Kidney glomerular epithelial cell (primary cell): ENCODE results near the gene CPLX1.
A peak's percentile ranks its signal among the peaks of the same experiment; 100 is the strongest.
"Not testable (repeated sequence)": the region's sequence is repeated elsewhere in the genome, so short reads cannot be mapped to it uniquely, and the experiment has no call there.

ENCODE experiments used
- DNase-seq: peaks from one replicate; lab custom pipeline; 2025; lab: John Stamatoyannopoulos, UW

CPLX1 gene

DNA sequence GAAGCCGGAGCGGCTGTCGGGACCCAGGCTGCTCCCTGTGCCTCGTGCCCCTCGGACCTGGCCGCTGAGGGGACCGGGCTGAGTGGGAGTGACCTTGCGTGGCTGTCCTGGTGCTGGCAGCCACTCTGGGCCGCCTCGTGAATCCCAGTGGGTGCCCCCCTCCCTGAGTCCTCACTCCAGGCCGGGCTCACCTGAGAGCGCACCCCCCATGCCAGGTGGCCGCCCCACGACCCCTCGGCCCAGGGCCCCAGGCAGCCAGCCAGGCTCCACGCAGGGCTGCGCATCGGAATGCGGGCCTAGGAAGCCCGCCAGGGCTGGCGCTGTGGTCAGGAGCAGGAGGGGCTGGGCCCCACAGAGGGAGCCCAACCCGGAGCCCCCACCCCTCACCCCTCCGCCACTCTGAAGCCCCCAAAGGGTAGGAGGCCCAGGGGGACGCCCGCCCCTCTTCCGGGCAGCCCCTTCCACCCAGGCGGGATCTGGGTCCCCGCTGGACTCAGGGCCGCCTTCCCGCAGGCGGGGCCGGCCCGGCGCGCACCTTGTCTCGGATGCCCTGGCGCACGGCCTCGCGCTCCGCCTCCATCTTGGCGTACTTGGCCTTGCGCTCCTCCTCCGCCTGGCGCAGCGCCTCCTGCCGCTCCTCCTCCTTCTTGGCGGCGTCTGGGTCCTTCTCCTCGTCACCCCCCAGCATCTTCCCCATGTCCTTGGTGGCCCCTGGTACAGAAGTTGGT lies 33.9 kb downstream of the CPLX1 start:
- no peak for DNase-seq

DNA sequence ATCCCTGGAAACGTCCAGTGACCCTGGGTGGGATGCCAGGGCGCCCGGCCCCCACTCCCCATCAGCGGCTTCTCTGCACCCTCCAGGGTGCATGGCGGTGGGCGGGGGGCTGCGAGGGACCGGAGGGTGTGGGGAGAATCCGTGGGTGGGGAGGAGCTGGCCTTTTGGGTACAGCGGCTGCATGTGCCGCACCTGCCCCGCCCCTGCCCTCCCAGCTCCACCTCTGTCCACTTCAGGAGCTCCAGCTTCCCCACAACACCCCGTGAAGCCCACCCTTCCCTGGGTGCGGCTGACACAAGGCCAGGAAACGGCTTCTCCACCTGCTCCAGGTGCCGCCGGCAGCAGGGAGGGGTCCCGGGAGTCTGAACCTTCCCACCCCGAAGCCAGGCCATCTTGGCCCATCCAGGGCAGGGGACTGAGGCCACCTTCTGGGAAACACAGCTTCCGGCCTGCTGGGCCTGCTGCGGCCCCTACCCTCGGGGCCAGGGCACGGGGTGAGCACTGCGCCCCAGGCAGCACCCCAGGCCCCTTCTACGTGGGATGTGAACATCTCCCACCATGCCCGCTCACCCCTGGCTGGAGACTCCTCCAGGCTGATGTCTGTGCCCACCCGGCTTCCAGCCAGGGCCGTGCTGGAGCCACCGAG lies 34.6 kb downstream of the CPLX1 start:
- DNase-seq: no peak

DNA sequence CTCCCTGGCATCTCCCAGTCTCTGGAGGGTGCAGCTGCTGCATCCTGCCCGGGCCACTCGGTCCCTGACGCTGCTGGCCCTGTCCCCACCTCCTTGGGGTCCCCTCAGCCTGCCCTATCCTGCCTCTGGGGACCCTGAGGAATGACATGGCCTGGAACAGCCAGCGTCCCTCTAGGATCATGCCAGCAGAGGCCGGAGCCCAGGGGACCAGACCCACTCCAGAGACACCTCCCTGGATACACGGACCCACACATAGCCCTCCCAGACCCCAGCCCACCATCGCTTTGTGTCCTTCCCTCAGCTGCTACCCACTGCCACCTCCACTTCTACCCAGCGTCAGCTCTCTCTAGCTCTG lies 35.5 kb downstream of the CPLX1 start:
- no peak for DNase-seq

DNA sequence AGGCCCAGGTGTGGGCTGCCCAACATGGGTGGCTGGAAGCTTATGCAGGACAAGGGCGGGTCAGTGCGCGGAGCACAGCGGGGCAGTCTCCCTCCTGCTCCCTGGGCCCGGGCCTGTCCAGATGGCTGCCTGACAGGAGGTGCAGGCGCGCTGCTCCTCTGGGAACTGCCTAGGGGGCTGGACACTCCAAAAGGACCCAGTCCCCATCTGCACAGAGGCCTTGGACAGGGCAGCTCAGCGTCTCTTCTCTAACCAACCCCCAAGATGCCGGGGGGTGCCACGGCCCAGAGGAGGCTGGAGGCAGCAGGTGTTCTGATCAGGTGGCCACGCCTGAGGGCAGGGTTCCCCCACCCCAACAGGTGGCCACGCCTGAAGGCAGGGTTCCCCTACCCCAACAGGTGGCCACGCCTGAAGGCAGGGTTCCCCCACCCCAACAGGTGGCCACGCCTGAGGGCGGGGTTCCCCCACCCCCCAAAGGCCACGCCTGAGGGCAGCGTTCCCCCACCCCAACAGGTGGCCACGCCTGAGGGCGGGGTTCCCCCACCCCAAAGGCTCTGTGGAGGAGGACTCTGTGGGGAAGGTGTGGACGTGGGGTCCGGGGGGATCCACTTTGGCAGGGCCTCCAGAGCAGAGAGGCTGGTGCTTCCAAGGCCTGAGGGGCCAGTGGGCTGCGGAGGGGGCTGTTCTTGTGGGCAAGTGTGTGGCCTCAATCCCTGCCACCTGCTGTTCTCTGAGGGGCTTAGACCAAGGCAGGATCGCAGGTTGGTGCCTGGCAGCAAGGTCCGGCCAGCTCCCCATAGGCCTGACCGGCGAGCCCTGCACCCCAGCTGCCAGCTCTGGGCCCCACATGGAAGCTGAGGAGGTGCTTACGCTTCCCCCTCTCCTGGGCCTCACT lies 36.1 kb downstream of the CPLX1 start:
- DNase-seq: no peak

DNA sequence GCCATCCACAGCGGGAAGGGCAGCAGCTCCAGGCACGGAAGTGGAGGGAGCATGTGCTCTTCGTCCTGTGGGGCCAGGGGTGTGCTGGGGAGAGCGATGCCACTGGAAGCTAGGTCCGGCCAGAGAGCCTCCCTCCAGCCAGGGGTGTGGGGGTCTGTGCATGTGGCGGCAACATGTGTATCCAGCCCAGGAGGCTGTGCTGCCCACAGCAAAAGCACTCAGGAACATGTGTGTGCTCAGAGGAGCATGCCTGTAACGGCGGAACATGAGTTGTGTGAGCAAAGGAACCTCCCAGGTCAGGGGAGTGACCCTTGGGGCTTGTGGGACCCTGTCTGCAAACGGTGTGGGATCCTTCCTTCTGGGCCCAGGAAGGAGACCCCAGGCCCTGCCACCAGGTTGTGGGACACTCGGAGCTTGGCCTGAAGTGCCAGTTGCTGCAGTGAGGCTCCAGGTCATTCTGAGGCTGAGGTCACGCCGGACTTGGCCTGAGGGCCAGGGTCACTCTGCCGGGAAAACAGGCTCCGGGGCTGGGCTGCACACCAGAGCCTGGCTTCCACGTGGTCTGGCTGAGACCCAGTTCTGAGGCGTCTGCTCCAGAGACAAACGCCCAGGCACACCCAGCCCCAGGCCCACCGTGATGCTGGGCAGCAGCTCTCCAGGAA lies 37.2 kb downstream of the CPLX1 start:
- DNase-seq: no peak

DNA sequence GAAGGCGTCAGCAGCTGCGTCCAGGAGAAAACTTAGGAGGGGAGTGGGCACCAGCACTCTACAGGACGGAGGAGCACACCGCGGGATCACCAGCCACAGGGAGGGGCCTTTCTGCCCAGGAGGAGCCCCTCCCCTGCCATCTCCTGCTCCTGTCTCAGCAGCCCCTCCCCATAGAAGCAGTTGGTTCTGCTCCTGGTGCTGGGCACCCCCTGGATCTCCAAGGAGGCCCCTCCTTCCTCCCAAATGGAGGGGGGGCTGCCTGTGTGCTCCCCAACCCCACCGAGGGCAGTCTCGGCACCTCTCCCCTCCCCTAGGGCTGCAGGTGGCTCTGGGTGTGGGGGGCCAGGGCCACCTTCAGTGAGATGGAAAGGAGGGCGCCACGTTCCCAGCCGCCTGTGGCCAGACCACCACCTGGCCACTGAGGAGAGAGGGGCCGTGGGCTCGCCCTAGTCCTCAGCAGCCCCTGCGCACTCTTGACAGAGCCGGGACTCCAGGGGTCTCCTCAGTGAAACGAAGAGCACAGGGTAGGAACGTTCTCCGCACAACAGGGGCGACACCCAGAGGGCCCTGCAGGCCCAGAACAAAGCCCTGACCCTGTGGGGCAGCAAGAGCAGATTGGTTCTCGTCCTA lies 37.8 kb downstream of the CPLX1 start:
- DNase-seq: no peak

DNA sequence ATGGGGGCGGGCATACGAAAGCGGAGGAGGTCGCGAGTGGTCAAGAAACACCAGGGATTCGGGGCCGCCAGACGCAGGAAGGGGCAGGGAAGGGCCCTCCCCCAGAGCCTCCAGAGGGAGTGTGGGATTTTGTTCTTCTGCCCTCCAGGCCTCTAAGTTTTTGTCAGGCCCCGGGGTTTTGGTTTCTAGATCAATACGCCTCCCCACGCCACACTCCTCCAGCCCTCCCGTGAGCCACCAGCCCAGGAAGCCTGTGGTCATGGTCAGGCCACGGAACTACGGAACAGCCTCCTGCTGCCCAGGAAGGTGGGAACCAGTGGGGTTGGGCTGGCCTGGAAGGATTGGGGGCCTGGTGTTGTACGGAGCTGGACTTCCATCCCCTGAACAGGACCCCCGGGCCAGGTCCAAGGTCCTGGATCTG lies 38.4 kb downstream of the CPLX1 start:
- no peak for DNase-seq

DNA sequence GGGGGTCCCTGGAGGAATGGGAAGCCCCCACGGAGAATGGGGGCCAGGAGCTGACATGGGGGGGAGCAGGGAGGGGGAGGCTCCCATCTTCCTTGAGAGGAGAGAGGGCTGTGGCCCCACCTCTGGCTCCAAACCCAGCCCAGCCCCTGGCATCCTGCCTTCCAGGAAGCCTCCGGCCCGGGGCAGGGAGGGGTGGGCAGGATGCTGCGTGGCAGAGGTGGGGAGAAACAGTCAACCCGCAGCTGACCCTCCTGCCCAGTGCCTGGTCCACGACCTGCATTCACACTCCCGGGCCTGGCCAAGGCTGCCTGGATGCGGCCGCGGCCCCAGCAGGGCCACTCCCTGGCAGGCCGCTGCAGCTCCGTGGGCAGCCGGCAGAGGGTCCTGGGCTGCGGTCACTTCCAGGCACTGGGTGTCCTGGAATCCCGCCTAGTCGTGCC lies 39.0 kb downstream of the CPLX1 start:
- no peak for DNase-seq

DNA sequence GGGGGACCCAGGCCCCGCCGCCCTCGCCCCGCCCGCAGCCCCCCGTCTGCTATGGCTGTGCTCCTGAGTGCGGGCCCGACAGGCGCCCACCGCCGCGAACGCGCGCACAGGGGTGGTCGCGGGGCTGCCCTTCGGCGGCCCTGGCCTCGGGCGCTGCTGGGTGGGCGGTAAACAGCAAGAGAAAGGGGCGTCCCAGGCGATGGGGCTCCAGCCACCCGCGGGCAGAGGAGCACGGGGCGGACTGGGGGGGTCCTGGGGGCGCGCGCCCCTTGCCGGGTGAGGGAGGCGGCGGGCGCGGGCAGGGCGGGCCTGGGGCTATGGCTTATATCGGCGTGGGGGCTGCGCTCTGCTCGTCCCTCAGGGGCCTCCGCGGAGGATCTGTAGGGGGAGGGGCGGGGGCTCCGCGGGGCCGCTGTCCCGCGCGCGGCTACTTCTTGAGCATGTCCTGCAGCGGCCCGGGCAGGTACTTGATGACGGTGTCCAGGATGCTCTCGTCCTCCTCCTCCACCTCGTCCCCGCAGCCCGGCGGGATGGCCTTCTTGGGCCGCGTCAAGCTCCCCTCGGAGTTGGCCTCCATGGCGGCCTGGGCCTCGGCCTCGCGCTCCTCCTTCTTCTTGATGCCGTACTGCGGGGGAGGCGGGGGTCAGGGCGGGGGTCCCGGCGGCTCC lies 39.7 kb downstream of the CPLX1 start:
- no peak for DNase-seq

DNA sequence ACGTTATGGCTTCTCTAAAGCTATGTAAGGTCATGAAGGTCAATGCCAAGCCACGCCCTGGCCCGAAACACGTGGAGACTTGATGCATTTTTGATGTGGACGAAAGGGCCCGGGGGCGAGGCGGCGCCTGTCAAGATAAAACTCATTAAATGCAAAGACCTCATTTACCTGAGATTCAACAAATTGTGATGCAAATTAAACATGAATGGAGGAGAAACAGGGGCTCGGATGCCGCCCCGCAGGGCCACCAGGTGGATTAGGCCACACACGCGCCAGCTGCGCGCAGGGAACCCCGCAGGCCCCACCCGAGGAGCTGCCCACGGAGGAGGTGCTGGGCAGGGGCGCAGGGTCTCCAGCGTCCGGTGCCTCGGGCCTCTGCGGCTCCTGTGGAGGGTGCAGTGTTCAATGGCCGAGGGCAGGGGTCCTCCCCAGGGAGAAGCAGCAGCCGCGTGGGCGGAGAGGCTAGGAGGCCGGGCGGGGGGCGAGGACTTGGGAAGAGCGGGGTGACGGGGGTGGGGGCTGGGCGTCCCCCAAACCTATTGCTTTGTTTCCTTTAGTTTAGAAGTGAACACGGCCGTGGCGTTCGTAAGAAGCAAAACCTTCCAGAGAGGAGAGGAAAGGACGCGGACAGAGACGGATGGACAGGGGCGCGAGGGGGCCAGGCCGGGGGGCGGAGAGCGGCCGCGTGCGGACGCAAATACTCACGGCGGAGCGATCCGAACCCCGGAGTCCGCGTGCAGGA lies 40.4 kb downstream of the CPLX1 start:
- no peak for DNase-seq

DNA sequence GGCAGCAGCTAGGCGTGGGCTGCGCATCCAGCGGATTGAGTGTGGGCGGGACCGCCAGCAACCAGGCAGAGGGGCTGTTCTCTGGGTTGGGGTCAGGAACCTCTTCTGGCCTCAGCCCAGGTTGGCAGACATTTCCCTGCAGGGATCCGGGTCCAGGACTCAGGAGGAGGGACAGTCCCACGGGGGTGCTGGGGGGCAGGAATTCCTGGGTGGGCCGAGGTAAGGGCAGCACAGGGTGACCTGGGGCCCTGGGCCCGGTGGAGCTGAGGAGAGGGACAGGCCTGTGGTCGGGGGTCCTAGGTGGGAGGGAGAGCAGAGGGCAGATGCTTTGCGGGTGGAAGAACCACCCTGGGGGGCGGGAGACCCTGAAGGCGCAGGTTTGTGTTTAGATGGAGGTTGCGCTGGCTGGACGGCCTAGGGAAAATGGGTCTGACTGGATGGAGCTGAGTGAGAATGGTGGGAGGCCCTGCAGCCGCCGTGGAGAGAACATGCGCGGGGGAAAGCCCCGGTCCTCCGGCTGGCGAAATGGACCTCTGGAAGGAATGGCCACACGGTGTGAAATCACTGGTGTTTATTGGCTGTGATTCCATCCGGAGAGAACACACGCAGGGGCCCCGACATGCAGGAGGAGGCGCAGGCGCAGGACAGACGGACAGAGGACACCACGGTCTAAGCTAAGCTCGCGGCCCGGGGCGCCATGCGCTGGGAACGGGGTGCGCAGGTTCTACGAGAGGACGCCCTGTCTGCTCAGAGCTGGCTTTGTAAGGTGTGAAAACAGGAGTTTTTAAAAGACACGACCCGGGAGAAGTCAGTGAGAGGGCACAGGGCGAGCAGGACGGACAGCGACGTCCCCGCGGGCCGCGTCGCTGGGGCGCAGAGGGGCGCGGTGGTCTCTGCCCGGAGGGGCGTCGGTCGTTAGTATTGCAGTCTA lies 41.3 kb downstream of the CPLX1 start:
- no peak for DNase-seq

DNA sequence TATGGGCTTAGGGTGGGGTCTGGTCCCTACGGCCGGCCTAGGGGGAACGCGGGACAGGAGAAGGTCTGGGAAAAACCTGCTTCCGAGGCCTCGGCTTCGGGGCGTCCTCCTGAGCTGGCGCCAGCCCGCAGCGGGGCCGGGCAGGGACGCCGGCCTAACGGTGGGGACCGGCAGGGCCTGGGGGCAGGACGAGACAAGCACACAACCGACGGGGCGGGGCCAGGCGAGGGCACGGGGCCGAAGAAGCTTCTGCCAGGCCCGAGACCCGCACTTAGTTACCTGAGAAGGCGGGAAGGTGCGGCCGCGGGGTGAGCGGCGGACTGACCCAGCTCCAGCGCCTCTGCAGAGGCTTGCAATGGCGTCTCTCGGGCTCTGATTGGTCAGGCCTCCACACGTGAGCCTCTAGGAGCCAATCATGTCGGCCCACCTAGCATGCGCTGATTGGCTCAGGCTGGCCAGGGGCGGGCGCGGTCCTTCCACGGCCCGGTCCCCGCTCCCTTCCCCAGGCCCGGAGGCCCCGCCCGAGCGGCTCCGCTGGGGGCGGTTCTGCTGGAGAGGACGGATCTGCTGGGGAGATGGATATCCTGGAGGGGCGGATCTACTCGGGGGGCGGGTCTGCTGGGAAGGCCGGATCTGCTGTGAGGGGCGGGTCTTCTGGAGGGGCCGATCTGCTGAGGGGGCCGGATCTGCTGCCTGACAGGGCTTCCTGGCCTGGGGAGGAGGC lies 44.3 kb downstream of the CPLX1 start:
- DNase-seq: peak; percentile 96

DNA sequence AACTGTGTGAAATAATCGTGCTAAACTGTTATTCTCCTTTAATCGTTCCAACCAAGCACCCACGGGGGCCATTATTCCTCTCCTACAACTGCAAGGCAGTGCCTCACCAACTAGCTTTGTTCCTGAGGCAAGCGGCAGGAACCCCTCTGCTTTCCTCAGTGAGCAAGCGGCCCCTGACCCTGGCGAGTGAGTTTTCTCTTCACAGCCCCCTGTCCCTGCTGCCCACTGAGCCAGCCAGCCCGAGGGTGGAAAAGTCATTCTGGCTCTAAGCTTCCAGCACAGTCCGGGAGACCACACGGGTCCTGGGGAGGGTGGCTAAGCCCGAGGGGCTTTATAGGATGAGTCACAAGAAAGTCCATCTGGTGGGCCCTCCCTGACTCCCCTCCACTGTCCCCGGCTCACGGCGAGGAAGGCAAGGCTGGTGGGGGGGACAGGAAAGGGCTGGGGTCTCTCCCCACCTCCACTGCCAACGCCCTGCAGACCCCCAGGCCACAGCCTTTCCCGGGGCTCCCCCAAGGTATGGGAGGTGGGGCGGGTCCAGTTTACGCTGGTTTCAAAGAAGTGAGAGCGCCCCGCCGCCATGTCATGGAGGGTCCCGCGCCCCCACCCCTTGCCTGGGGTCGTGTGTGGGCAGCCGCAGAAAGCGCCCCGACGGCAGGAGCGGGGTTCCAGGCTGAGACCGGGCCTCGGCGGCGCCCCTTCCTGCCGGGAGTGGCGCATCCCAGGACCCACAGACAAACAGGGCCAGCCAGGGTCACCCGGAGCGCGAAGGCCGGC lies 45.0 kb downstream of the CPLX1 start:
- no peak for DNase-seq

DNA sequence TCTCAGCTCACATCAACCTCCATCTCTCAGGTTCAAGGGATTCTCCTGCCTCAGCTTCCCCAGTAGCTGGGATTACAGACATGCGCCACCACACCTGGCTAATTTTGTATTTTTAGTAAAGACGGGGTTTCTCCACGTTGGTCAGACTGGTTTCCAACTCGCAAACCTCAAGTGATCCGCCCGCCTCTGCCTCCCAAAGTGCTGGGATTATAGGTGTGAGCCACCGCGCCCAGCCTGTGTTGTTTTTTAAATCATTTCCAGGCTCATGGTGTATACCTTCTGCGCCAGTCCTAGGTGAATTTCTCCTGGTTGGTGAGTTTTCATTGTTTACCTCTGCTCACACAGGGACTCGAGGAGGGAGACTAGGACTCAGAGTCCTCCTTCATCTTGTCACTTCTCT lies 45.7 kb downstream of the CPLX1 start:
- not testable (repeated sequence) for DNase-seq

DNA sequence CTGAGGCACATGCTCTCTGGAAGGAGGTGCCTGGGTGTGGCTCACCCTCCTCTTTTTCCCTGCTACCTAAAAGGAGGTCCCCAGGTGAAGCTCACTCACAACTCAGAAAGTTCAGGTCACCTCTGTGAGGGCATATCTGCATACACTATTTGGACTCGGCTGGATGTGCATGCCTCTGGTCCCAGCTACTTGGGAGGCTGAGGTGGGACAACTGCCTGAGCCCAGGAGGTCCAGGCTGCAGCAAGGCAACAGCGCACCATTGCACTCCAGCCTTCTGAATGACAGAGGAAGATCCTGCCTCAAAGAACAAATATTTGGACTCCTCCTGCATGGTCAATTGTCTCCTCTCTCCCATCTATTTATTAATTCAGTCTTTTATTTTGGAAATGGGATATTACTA lies 46.4 kb downstream of the CPLX1 start:
- DNase-seq: no peak

DNA sequence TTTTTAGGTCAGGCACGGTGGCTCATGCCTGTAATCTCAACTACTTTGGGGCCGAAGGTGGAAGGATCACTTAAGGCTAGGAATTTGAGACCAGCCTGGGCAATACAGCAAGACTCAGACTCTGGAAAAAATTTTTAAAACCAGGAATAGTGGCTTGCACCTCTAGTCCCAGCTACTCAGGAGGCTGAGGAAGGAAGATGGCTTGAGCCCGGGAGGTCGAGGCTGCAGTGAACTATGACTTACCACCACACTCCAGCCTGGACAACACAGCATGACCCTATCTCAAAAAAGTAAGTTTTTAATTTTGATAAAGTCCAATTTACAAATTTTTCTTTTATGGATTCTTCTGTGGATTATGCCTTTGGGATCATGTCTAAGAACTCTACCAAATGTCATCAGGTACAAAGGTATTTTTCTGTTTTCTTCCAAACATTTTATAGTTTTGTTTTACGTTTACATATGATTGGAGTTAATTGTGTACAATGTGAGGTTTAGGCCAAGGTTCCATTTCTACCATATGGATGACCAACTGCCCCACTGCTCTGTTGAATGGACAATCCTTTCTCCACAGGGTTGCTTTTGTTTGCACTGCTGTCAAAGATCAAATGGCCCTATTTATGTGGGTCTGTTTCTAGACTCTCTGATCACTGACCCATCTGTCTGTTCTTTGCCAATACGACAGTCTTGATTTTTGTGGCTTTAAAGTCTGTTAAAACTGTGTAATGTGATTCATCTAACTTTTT lies 48.2 kb downstream of the CPLX1 start:
- DNase-seq: no peak

DNA sequence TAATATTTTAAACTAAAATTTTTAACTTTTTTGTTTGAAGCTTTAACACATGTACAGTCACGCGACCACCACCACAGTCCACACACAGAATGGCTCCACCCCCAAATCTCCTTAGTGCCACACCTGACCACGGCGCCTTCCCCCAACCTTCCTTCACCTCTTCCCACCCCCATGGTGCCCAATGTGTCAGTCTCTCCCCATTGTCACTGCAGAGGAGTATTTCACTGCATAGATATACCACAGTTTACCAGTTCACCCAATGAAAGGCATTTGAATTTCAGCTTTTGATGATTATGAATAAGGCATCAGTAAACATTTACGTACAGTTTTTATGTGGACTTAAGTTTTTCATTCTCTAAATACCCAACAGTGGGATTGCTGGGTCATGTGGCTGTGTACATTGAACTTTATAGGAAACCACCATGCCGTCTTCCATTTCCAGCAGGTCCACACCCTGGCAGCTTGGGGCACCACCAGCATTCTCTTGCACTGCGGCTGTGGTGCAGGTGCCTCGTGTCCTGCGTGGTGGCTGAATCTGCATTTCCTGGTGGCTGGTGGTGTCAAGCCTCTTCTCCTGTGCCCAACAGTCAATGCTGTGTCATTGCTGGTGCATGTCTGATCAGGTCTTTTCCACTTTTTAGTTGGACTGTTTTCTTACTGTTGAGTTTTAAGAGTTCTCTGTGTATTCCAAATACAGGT lies 49.0 kb downstream of the CPLX1 start:
- no peak for DNase-seq
